ENCODE results near the gene YIF1A. TPM values are rescaled to one million over a fixed set of nuclear protein-coding genes. Genes with fewer than 3 reads are reported as not detected.

YIF1A gene
- total RNA-seq, 3 donors from 2014 or later: 56.8 to 61.4 (median 57.7) TPM

GRCh38 chr11:66334605-66335442 lies 45.9 kb upstream of the YIF1A start:
- Histone ChIP-seq H3K36me3 (no peaks in the 10 kb centered on the region), H3K4me1 (peaks cover 0 to 8% of the 10 kb centered on the region in 2 donors), H3K27ac (peak overlapping the region in 1 of 2 donors; percentile 83), H3K9me3 (no peaks in the 10 kb centered on the region), H3K27me3 (no peaks in the 10 kb centered on the region), H3K4me3 (peak overlapping the region; percentile 68 to 80 (median 70))
- no peak for TF ChIP-seq POLR2A (IDR thresholded peaks at IDR 0.05)
- TF ChIP-seq CTCF (IDR thresholded peaks at IDR 0.05): no peak
- no peak for TF ChIP-seq POLR2AphosphoS5 (IDR thresholded peaks at IDR 0.05)
- DNase-seq (ENCODE audit: low spot score in 2 of 2): no peak
- intact Hi-C loops (cut with DNase I; ENCODE audit: low total_unique reads): no loop called here

- Histone ChIP-seq H3K27me3 (no peaks in the 10 kb centered on the region), H3K4me3 (peak overlapping the region in 1 of 3 donors; percentile 80), H3K27ac (no peak overlapping the region), H3K4me1 (peaks cover 0 to 8% of the 10 kb centered on the region in 2 donors), H3K36me3 (no peaks in the 10 kb centered on the region), H3K9me3 (no peaks in the 10 kb centered on the region)
- intact Hi-C loops (cut with DNase I; ENCODE audit: low total_unique reads): no loop called here
- TF ChIP-seq CTCF (IDR thresholded peaks at IDR 0.05) (no peak), POLR2A (IDR thresholded peaks at IDR 0.05) (no peak), POLR2AphosphoS5 (IDR thresholded peaks at IDR 0.05) (no peak)
- DNase-seq (ENCODE audit: low spot score in 2 of 2): no peak
Observed at GRCh38 chr11:66333896-66334604, 45.1 kb upstream of the YIF1A start.

DNA sequence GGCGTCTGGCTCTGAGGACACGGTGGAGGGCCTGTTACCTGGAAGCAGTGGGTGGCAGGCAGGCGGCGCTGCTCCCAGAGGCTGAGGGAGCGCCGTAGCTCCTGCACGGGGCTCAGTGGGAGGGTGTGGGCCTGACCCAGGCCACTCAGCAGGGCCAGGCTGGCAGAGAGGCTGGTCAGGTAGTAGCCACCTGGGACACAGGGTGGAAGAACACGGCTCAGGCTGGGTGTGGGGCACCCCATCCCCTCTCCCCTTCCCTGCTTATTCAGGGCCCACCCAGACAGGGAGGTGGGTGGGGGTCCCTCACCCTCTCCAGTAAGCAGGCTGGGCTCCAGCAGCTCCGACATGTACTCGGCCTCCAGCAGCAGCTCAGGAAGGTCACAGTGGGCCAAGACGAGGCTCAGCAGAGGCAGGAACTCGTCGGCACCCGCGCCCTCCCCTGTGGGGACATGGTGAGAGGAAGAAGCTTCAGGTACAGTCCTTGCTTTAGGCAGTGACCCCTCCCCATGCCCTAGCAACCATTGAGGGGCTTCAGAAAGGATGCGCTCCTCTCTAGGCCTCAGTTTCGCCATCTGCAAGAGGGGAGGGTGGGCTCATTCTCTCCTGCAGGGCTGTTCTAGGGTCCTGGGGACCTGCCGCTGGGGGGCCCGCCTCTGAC lies 44.4 kb upstream of the YIF1A start:
- intact Hi-C loops (cut with DNase I; ENCODE audit: low total_unique reads): no loop called here
- no peak for DNase-seq (ENCODE audit: low spot score in 2 of 2)
- H3K27me3 ChIP-seq: no peaks in the 10 kb centered on the region
- no peaks in the 10 kb centered on the region for H3K36me3 ChIP-seq
- no peaks in the 10 kb centered on the region for H3K9me3 ChIP-seq
- H3K27ac ChIP-seq: no peak overlapping the region
- no peak for TF ChIP-seq POLR2A (IDR thresholded peaks at IDR 0.05)
- TF ChIP-seq CTCF (IDR thresholded peaks at IDR 0.05): no peak
- no peak for TF ChIP-seq POLR2AphosphoS5 (IDR thresholded peaks at IDR 0.05)
- H3K4me3 ChIP-seq: no peak overlapping the region
- peaks cover 0 to 8% of the 10 kb centered on the region in 2 donors for H3K4me1 ChIP-seq

DNA sequence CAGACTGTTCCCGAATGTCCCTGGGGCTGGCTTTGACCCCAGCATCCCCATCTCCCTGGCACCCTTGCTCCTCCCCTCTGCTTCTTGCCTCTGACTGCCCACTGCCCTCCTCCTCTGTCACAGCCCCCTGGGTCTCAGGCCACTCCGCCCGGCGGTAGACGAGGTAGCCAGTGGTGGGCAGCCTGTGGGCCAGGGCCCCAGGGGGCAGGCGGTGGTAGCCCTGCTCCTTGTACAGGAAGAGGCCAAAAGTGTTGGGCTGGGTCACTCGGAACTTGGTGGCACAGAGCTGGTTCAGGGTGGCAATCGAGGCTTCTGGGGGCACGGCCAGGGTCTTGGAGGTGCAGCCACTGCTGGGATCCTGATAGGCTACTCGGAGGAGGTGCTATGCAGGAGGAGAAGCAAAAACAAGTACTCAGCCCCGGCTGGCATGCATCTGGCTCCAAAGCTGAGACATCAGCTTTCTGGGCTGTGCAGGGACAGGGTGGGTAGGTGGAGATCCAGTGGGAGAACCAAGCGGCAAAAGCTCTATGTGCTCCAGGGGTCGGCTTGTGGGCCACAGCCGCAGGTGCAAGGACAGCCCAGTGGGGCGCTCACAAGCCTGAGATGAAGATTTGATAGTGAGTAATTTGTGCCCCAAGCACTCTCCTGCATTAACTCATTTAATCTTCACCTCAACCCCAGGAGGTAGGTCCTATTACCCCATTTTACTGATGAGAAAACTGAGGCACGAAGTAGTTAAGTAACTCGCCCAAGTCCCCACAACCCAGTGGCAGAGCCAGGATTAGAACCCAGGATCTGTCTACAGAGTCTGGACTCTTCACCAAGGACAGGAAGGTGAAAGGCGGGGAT lies 43.7 kb upstream of the YIF1A start:
- no peak overlapping the region for H3K4me3 ChIP-seq
- no peak for TF ChIP-seq POLR2AphosphoS5 (IDR thresholded peaks at IDR 0.05)
- no peak for TF ChIP-seq CTCF (IDR thresholded peaks at IDR 0.05)
- no peak for TF ChIP-seq POLR2A (IDR thresholded peaks at IDR 0.05)
- H3K9me3 ChIP-seq: no peaks in the 10 kb centered on the region
- H3K36me3 ChIP-seq: no peaks in the 10 kb centered on the region
- H3K27me3 ChIP-seq: no peaks in the 10 kb centered on the region
- H3K4me1 ChIP-seq: peaks cover 3 to 8% of the 10 kb centered on the region in 2 donors
- H3K27ac ChIP-seq: no peak overlapping the region
- intact Hi-C loops (cut with DNase I; ENCODE audit: low total_unique reads): no loop called here
- DNase-seq (ENCODE audit: low spot score in 2 of 2): no peak
